ENCODE data around the gene CD226.

Gene CD226

GRCh38 chr18:69804776-69805501, 142.7 kb downstream of the CD226 start:
- Histone ChIP-seq H3K9ac (ENCODE audit: insufficient read length, low read depth) (no peak overlapping the region), H3K9me3 (ENCODE audit: insufficient read depth, low read length) (no peaks in the 10 kb centered on the region), H3K36me3 (ENCODE audit: insufficient read depth, insufficient read length, low read length) (no peaks in the 10 kb centered on the region), H3K4me1 (ENCODE audit: insufficient read depth, insufficient read length) (no peaks in the 10 kb centered on the region), H3K4me3 (ENCODE audit: insufficient read length, low read depth) (no peak overlapping the region), H3K27me3 (ENCODE audit: insufficient read depth, insufficient read length) (no peaks in the 10 kb centered on the region)
- DNase-seq (ENCODE audit: low read depth, low spot score): no peak
- TF ChIP-seq SUZ12 (IDR thresholded peaks at IDR 0.05; ENCODE audit: extremely low read depth, insufficient read depth, insufficient read length) (no peak), ZNF274 (IDR thresholded peaks at IDR 0.05; ENCODE audit: low read depth, low read length) (no peak), YY1 (IDR thresholded peaks at IDR 0.05; ENCODE audit: insufficient read depth, insufficient read length) (no peak)
